Left ventricle myocardium inferior (tissue), 1 donor: ENCODE data around the gene LDAH. TPM values are rescaled to one million over a fixed set of nuclear protein-coding genes. Genes with fewer than 3 reads are reported as not detected.

Experiments used
- DNase-seq: peaks from one replicate; pipeline ENCODE4 v3.0.0-alpha.2; 2020
- H3K27ac ChIP-seq: fragments of 200-600 bp; replicated peaks from 2 replicates; pipeline ENCODE4 v1.8.0; 2021
- H3K27me3 ChIP-seq: fragments of 200-600 bp; 2 replicates; pipeline ENCODE4 v1.8.0; 2021; ENCODE audit warnings: low read depth
- H3K36me3 ChIP-seq: fragments of 200-600 bp; 2 replicates; pipeline ENCODE4 v1.8.0; 2021
- H3K4me1 ChIP-seq: fragments of 200-600 bp; 2 replicates; pipeline ENCODE4 v1.8.0; 2021
- H3K4me3 ChIP-seq: fragments of 200-600 bp; 2 replicates; pipeline ENCODE4 v1.8.0; 2021; ENCODE audit warnings: mild to moderate bottlenecking, moderate library complexity
- H3K9me3 ChIP-seq: fragments of 200-600 bp; replicated peaks from 2 replicates; pipeline ENCODE4 v1.8.0; 2021
- intact Hi-C: fragments of 100-400 bp; cut with micrococcal nuclease; formaldehyde crosslinking; loops from one replicate; pipeline ENCODE4 v1.11.0; 2022
- total RNA-seq: library from RNA; stranded (reverse); fragmentation: NEBNext Ultra II Directional; extraction: Animal tissue kit (Norgen Biotek cat#: 25700); gene quantifications from one replicate; pipeline ENCODE4 v1.2.1, GENCODE V29; 2021
- TF ChIP-seq, protein P1 (sequence below): fragments of 200-600 bp; IDR thresholded peaks from 2 replicates; pipeline ENCODE4 v1.8.0; 2021; ENCODE audit warnings: antibody characterized with exemption, mild to moderate bottlenecking, borderline replicate concordance
- donor health status: DM: no; HTN: yes; CAD: no; lungs with severe emphysema.

Gene LDAH
- total RNA-seq, 1 donor from 2014 or later, result 8.5 TPM

DNA sequence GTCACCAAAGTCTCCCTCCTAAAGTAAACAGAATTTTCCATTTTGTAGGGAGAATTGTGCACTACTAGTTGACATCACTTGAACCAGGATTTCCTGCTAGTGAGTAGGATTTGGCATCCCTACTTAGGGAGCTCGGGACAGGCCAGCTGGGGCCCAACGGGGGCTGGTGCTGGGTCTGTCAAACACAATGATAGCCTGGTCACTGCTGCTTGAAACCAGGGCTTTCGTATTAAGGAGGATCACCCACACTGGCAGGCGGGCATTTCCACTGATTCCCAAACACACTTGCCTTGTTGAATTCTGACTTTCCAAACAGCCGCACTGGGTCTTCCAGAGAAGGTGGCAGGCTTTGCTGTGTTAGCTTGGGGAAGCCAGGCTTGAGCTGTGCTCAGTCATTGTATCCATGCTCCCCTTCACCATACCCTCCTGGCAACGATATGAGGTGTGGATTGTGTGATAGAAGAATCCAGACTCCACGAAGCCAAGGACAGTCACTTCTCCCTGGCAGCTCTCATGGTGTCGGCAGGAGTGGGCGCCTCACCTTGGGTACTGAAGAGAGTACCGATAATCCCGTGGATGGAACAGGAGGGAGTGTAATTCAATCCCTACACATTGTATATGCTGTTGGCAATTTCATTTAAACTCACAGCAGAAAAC, 148.5 kb downstream of the LDAH start:
- H3K27me3 ChIP-seq, result peaks cover 52% of the 10 kb centered on the region
- TF ChIP-seq, protein P1, sequence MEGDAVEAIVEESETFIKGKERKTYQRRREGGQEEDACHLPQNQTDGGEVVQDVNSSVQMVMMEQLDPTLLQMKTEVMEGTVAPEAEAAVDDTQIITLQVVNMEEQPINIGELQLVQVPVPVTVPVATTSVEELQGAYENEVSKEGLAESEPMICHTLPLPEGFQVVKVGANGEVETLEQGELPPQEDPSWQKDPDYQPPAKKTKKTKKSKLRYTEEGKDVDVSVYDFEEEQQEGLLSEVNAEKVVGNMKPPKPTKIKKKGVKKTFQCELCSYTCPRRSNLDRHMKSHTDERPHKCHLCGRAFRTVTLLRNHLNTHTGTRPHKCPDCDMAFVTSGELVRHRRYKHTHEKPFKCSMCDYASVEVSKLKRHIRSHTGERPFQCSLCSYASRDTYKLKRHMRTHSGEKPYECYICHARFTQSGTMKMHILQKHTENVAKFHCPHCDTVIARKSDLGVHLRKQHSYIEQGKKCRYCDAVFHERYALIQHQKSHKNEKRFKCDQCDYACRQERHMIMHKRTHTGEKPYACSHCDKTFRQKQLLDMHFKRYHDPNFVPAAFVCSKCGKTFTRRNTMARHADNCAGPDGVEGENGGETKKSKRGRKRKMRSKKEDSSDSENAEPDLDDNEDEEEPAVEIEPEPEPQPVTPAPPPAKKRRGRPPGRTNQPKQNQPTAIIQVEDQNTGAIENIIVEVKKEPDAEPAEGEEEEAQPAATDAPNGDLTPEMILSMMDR, result no peak
- no peak overlapping the region for H3K4me3 ChIP-seq
- peak overlapping the region; percentile 73 for H3K27ac ChIP-seq
- H3K9me3 ChIP-seq, result no peaks in the 10 kb centered on the region
- no peak for DNase-seq
- no peaks in the 10 kb centered on the region for H3K36me3 ChIP-seq
- H3K4me1 ChIP-seq, result peaks cover 66% of the 10 kb centered on the region
- intact Hi-C loops, result no loop called here

DNA sequence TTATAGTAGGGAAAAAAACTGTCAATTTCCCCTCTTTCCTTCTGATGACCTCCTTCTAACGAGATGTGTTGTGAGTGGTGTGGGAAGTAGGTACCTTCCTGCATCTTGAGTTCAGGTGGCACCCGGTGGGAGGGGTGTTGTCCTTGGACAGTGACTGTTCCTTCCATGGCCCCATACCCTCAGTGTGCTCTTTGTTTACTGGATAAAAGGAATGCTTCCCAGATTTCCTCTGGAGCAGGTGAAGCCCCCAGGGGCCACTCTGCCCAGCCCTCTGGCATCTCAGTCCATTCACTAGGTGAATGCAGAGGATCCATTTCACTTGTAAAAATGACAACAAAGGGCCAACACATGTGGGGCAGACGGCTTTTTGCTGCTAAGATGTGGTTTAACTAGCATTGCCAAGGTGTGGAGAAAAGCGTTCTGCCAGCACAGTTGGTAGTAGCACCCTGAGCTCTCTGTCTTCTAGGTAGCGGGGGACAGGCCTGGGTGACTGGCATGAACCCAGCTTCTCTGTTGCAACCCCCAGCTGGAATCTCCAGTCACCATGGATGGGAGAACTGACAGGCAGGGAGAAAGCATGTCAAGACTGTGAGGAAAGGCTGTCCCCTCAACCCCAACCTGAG, 149.1 kb downstream of the LDAH start:
- peaks cover 58% of the 10 kb centered on the region for H3K27me3 ChIP-seq
- no peak for DNase-seq
- H3K36me3 ChIP-seq, result no peaks in the 10 kb centered on the region
- peaks cover 71% of the 10 kb centered on the region for H3K4me1 ChIP-seq
- H3K4me3 ChIP-seq, result no peak overlapping the region
- peak overlapping the region; percentile 73 for H3K27ac ChIP-seq
- intact Hi-C loops, result no loop called here
- TF ChIP-seq, protein P1, result no peak
- no peaks in the 10 kb centered on the region for H3K9me3 ChIP-seq

DNA sequence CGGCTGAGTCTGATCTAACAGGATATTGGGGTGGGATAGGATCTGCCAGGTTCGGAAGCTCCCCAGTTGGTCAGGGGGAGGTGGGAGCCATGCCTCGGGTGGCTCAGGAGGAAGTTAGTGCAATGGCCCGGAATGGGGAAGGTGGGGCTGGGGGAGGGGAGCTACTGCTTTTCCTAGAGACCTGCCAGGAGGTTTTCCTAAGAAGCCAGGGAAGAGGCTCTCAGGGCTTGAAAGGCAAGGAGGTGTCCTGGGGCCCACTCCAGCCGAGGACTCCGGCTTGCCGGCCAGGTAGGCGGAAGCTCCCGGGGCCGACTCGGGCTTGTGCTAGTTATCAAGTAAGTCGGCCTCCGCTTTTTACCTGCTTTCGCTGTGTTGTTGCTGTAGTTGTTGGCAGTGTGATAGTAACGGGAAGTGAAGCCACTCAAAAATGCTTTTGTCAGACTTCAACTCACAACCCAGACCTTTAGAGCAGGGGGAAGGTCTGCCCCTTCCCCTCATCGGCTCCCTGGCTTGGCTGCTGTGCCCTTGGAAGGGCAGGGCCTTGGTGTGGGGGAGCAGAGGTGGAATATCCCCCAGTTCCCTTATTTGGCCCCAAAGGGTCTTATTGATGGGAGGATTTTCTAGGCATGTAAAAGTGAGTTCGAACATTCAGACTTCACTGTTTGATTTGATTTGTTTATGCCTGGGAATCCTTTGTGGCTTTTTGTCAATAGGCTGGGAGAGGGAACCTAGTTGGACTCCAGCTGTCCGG, 150.5 kb downstream of the LDAH start:
- Histone ChIP-seq H3K27ac (no peak overlapping the region), H3K9me3 (no peaks in the 10 kb centered on the region), H3K4me1 (peaks cover 74% of the 10 kb centered on the region), H3K27me3 (peaks cover 73% of the 10 kb centered on the region), H3K4me3 (no peak overlapping the region), H3K36me3 (no peaks in the 10 kb centered on the region)
- no peak for DNase-seq
- intact Hi-C loops, result no loop called here
- TF ChIP-seq, protein P1, result no peak

DNA sequence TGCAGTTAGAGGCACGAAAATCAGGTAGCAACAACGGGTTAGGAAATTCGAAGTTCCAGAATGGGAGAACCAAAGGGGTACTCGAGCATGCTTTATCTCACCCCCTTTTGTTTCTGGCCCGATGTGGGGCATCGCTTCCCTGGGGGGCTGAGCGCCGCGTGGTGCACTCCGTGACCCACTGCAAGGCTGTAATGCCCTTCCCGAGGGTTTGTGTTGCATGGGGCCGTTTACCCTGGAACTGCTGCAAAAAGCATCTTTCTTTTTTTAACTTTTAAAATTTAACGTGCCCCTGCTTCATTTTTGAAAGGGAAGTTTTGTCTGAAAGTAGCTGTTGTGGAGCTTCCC, 151.2 kb downstream of the LDAH start:
- Histone ChIP-seq H3K27me3 (peaks cover 77% of the 10 kb centered on the region), H3K4me3 (no peak overlapping the region), H3K9me3 (no peaks in the 10 kb centered on the region), H3K36me3 (no peaks in the 10 kb centered on the region), H3K27ac (no peak overlapping the region), H3K4me1 (peaks cover 76% of the 10 kb centered on the region)
- TF ChIP-seq, protein P1, result no peak
- DNase-seq, result no peak
- intact Hi-C loops, result no loop called here

DNA sequence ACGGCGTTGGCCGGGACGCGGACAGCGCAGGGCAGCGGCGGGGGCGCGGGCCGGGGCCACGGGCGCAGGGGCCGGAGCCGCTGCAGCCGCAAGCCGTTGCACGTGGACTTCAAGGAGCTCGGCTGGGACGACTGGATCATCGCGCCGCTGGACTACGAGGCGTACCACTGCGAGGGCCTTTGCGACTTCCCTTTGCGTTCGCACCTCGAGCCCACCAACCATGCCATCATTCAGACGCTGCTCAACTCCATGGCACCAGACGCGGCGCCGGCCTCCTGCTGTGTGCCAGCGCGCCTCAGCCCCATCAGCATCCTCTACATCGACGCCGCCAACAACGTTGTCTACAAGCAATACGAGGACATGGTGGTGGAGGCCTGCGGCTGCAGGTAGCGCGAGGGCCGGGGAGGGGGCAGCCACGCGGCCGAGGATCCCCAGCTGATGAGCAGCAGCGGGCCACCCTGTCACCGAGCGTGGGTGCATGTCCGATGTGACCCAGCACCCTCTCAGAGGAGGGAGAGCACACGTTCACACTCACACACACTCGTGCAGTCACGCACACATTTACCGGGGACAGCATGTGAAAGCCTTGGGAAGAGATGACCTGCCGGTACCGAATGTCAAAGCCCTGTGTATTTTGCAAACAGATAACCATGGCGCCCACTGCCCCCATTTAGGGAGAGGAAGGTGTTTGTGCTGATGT, 151.7 kb downstream of the LDAH start:
- Histone ChIP-seq H3K4me3 (peak overlapping the region; percentile 67), H3K4me1 (peaks cover 76% of the 10 kb centered on the region), H3K36me3 (no peaks in the 10 kb centered on the region), H3K9me3 (no peaks in the 10 kb centered on the region), H3K27me3 (peaks cover 82% of the 10 kb centered on the region), H3K27ac (no peak overlapping the region)
- DNase-seq, result no peak
- TF ChIP-seq, protein P1, result no peak
- intact Hi-C loops, result no loop called here
